Measurements from ENCODE around the gene CCDC39. TPM values are rescaled to one million over a fixed set of nuclear protein-coding genes. Genes with fewer than 3 reads are reported as not detected.

Gene CCDC39
- total and polyA plus RNA-seq, 9 of the 15 experiments (the other 6 are each of a cell fraction or from before 2014, with no cell fraction given): not detected

GRCh38 chr3:180601688-180602666, 77.3 kb downstream of the CCDC39 start, which contains the start of gene TTC14 (continued):
- TF ChIP-seq ZNF609 (CRISPR knock-in tag; IDR thresholded peaks at IDR 0.05; ENCODE audit: borderline replicate concordance) (no peak), PRPF4 (IDR thresholded peaks at IDR 0.05; ENCODE audit: insufficient read depth, low read depth, low read length, poor library complexity, severe bottlenecking) (no peak), SRSF9 (IDR thresholded peaks at IDR 0.05; ENCODE audit: borderline replicate concordance, low read depth, low read length) (no peak), TEAD4 (IDR thresholded peaks at IDR 0.05; ENCODE audit: low read length) (no peak), TEAD4 (CRISPR knock-in tag; IDR thresholded peaks at IDR 0.05; ENCODE audit: borderline replicate concordance) (no peak), CREB3L1 (IDR thresholded peaks at IDR 0.05; ENCODE audit: borderline replicate concordance, low read depth) (peak; percentile 74; the same call in 1 of the 2 replicates), ZNF431 (CRISPR knock-in tag; IDR thresholded peaks at IDR 0.05) (no peak), ATF3 (IDR thresholded peaks at IDR 0.05) (no peak), ATF3 (CRISPR knock-in tag; conservative IDR thresholded peaks at IDR 0.05) (no peak; the same call in 1 of the 2 replicates), ZC3H8 (IDR thresholded peaks at IDR 0.05) (no peak), CBFA2T2 (conservative IDR thresholded peaks at IDR 0.05) (no peak), ZNF707 (CRISPR knock-in tag; conservative IDR thresholded peaks at IDR 0.05) (no peak), MTA3 (IDR thresholded peaks at IDR 0.05; ENCODE audit: borderline replicate concordance) (peak; percentile 75), THRAP3 (IDR thresholded peaks at IDR 0.05; ENCODE audit: borderline replicate concordance) (no peak; the same call in 1 of the 2 replicates), ESRRA (IDR thresholded peaks at IDR 0.05; ENCODE audit: borderline replicate concordance, low read depth) (peak; percentile 41; the same call in 1 of the 2 replicates), CTCF (IDR thresholded peaks at IDR 0.05 in 2 of 3, conservative IDR thresholded peaks at IDR 0.05 in 1 of 3; ENCODE audit: insufficient read depth in 2 of 3, low read depth in 1 of 3, low read length in 3 of 3) (0 out of 6 replicates have a peak, but pooled peaks of 1 of the 3 experiments have one; percentile 13), SMARCB1 (IDR thresholded peaks at IDR 0.05; ENCODE audit: insufficient read length, low read depth) (no peak)

Measured in K562 (cell line).